Neutrophil (primary cell): Measurements from ENCODE around the gene EHMT1.
"Not testable (repeated sequence)": the region's sequence is repeated elsewhere in the genome, so short reads cannot be mapped to it uniquely, and the experiment has no call there.

Experiments used
- H3K27ac ChIP-seq: fragments of 200-600 bp; sonication (generic); 2 replicates; pipeline ENCODE4 v1.5.1; 2016; ENCODE audit warnings: mild to moderate bottlenecking, moderate library complexity
- H3K27me3 ChIP-seq: fragments of 200-600 bp; sonication (generic); 2 replicates; pipeline ENCODE4 v1.6.0; 2016; ENCODE audit warnings: mild to moderate bottlenecking
- H3K36me3 ChIP-seq: fragments of 200-600 bp; sonication (generic); 2 replicates; pipeline ENCODE4 v1.5.1; 2017
- H3K4me1 ChIP-seq, 2 experiments: fragments of 200-600 bp in 1 of 2; sonication (generic) in 1 of 2; 1 replicate in 1 of 2; 2 replicates in 1 of 2; pipeline versions ENCODE4 v1.5.1 to v1.6.1; 2013 to 2016; ENCODE audit warnings: low read depth in 1 of 2, low read length in 1 of 2, mild to moderate bottlenecking in 1 of 2, moderate library complexity in 1 of 2; ENCODE audit not compliant: control insufficient read depth in 1 of 2, insufficient read depth in 1 of 2
- H3K4me3 ChIP-seq, 2 experiments: fragments of 200-600 bp in 1 of 2; sonication (generic) in 1 of 2; 1 replicate in 1 of 2; 2 replicates in 1 of 2; pipeline ENCODE4 v1.5.1; 2013 to 2016; ENCODE audit warnings: low read depth in 1 of 2, low read length in 1 of 2, mild to moderate bottlenecking in 1 of 2, moderate library complexity in 1 of 2
- H3K9me3 ChIP-seq: fragments of 200-600 bp; sonication (generic); 2 replicates; pipeline ENCODE4 v1.5.1; 2016
- CTCF ChIP-seq: fragments of 200-600 bp; sonication (generic); IDR thresholded peaks from 2 replicates; pipeline ENCODE4 v1.5.1; 2016; ENCODE audit warnings: antibody characterized with exemption

Gene EHMT1

GRCh38 chr9:137804908-137805630 lies 186.3 kb downstream of the EHMT1 start:
- Histone ChIP-seq H3K27me3 (no peaks in the 10 kb centered on the region), H3K4me1 (no peaks in the 10 kb centered on the region), H3K36me3 (peaks cover 60% of the 10 kb centered on the region), H3K9me3 (no peaks in the 10 kb centered on the region), H3K27ac (no peak overlapping the region), H3K4me3 (no peak overlapping the region)
- TF ChIP-seq CTCF = no peak

- H3K27ac ChIP-seq = no peak overlapping the region
- H3K9me3 ChIP-seq = no peaks in the 10 kb centered on the region
- peaks cover 52% of the 10 kb centered on the region for H3K36me3 ChIP-seq
- TF ChIP-seq CTCF = no peak
- no peak overlapping the region for H3K4me3 ChIP-seq
- H3K27me3 ChIP-seq = no peaks in the 10 kb centered on the region
- no peaks in the 10 kb centered on the region for H3K4me1 ChIP-seq
Measured at GRCh38 chr9:137807721-137808703, 189.2 kb downstream of the EHMT1 start.

GRCh38 chr9:137809040-137809576 lies 190.3 kb downstream of the EHMT1 start:
- H3K4me3 ChIP-seq = no peak overlapping the region
- peaks cover 57% of the 10 kb centered on the region for H3K36me3 ChIP-seq
- no peak overlapping the region for H3K27ac ChIP-seq
- TF ChIP-seq CTCF = no peak
- H3K4me1 ChIP-seq = no peaks in the 10 kb centered on the region
- no peaks in the 10 kb centered on the region for H3K27me3 ChIP-seq
- no peaks in the 10 kb centered on the region for H3K9me3 ChIP-seq

GRCh38 chr9:137809726-137810450 lies 191.1 kb downstream of the EHMT1 start:
- not testable (repeated sequence) for H3K9me3 ChIP-seq, H3K4me3 ChIP-seq, H3K27me3 ChIP-seq, H3K27ac ChIP-seq, H3K4me1 ChIP-seq
- peaks cover 65% of the 10 kb centered on the region for H3K36me3 ChIP-seq

- no peak for TF ChIP-seq CTCF
- Histone ChIP-seq H3K36me3 (peaks cover 80% of the 10 kb centered on the region), H3K9me3 (no peaks in the 10 kb centered on the region), H3K27me3 (no peaks in the 10 kb centered on the region), H3K27ac (no peak overlapping the region), H3K4me1 (no peaks in the 10 kb centered on the region), H3K4me3 (no peak overlapping the region)
Measured at GRCh38 chr9:137811283-137811870, 192.6 kb downstream of the EHMT1 start.
